ENCODE results near the gene PDE3B. TPM values are rescaled to one million over a fixed set of nuclear protein-coding genes. Genes with fewer than 3 reads are reported as not detected.

The PDE3B gene
- total RNA-seq, 1 donor = 0.36 TPM

- no peaks in the 10 kb centered on the region for H3K9me3 ChIP-seq (ENCODE audit: low read depth, low read length)
- H3K4me1 ChIP-seq (ENCODE audit: insufficient read depth, low read length) = peaks cover 11% of the 10 kb centered on the region
- H2AFZ ChIP-seq (ENCODE audit: low read length) = peak overlapping the region; percentile 68
- no peak overlapping the region for H3K27ac ChIP-seq (ENCODE audit: low read depth, low read length)
- H3K4me2 ChIP-seq (ENCODE audit: insufficient read depth, low read length) = peak overlapping the region; percentile 87
- H3K79me2 ChIP-seq (ENCODE audit: insufficient read depth, low read length) = no peaks in the 10 kb centered on the region
- H3K36me3 ChIP-seq (ENCODE audit: insufficient read depth, low read length) = no peaks in the 10 kb centered on the region
- TF ChIP-seq CTCF (IDR thresholded peaks at IDR 0.05; ENCODE audit: extremely low read depth, low read depth, low read length) = no peak
- no peaks in the 10 kb centered on the region for H4K20me1 ChIP-seq (ENCODE audit: insufficient read depth, low read length)
- peak overlapping the region; percentile 70 for H3K4me3 ChIP-seq (ENCODE audit: insufficient read depth, low read length)
- DNase-seq (ENCODE audit: insufficient read length, low spot score, missing footprints) = peak; percentile 81
- H3K27me3 ChIP-seq (ENCODE audit: insufficient read depth, low read length) = peaks cover 50% of the 10 kb centered on the region
Observed at GRCh38 chr11:14645015-14645912, 1.7 kb downstream of the PDE3B start.

GRCh38 chr11:14645985-14646900, 2.6 kb downstream of the PDE3B start:
- TF ChIP-seq CTCF (IDR thresholded peaks at IDR 0.05; ENCODE audit: extremely low read depth, low read depth, low read length) = no peak
- peaks cover 47% of the 10 kb centered on the region for H3K27me3 ChIP-seq (ENCODE audit: insufficient read depth, low read length)
- no peak overlapping the region for H3K27ac ChIP-seq (ENCODE audit: low read depth, low read length)
- peaks cover 11% of the 10 kb centered on the region for H3K4me1 ChIP-seq (ENCODE audit: insufficient read depth, low read length)
- DNase-seq (ENCODE audit: insufficient read length, low spot score, missing footprints) = peak; percentile 66
- no peaks in the 10 kb centered on the region for H3K9me3 ChIP-seq (ENCODE audit: low read depth, low read length)
- no peak overlapping the region for H3K4me3 ChIP-seq (ENCODE audit: insufficient read depth, low read length)
- no peak overlapping the region for H2AFZ ChIP-seq (ENCODE audit: low read length)
- H3K36me3 ChIP-seq (ENCODE audit: insufficient read depth, low read length) = no peaks in the 10 kb centered on the region
- H3K79me2 ChIP-seq (ENCODE audit: insufficient read depth, low read length) = no peaks in the 10 kb centered on the region
- no peak overlapping the region for H3K4me2 ChIP-seq (ENCODE audit: insufficient read depth, low read length)
- no peaks in the 10 kb centered on the region for H4K20me1 ChIP-seq (ENCODE audit: insufficient read depth, low read length)

- Histone ChIP-seq H3K27me3 (ENCODE audit: insufficient read depth, low read length) (peaks cover 35% of the 10 kb centered on the region), H3K36me3 (ENCODE audit: insufficient read depth, low read length) (no peaks in the 10 kb centered on the region), H3K9me3 (ENCODE audit: low read depth, low read length) (no peaks in the 10 kb centered on the region), H2AFZ (ENCODE audit: low read length) (no peak overlapping the region), H3K4me1 (ENCODE audit: insufficient read depth, low read length) (peaks cover 2% of the 10 kb centered on the region), H3K4me3 (ENCODE audit: insufficient read depth, low read length) (no peak overlapping the region), H3K79me2 (ENCODE audit: insufficient read depth, low read length) (no peaks in the 10 kb centered on the region), H3K4me2 (ENCODE audit: insufficient read depth, low read length) (no peak overlapping the region), H3K27ac (ENCODE audit: low read depth, low read length) (no peak overlapping the region), H4K20me1 (ENCODE audit: insufficient read depth, low read length) (no peaks in the 10 kb centered on the region)
- DNase-seq (ENCODE audit: insufficient read length, low spot score, missing footprints) = no peak
- no peak for TF ChIP-seq CTCF (IDR thresholded peaks at IDR 0.05; ENCODE audit: extremely low read depth, low read depth, low read length)
Observed at GRCh38 chr11:14650064-14650463, 6.5 kb downstream of the PDE3B start.

All from osteoblast (primary cell).